ENCODE results near the gene FRMD1. TPM values are rescaled to one million over a fixed set of nuclear protein-coding genes. Genes with fewer than 3 reads are reported as not detected.

Gene FRMD1
- total and polyA plus RNA-seq, 2 of the 8 experiments (the other 6 are each of a cell fraction or from before 2014, with no cell fraction given): 0.36 TPM; not detected in 1

- TF ChIP-seq EGR1 (IDR thresholded peaks at IDR 0.05; ENCODE audit: borderline replicate concordance, low read depth, low read length) (no peak), SUZ12 (IDR thresholded peaks at IDR 0.05; ENCODE audit: low read length) (no peak)
These were observed 58.8 kb downstream of the FRMD1 start (continued) for GRCh38 chr6:168020242-168020641.
